ENCODE data around the gene TAB2. TPM values are rescaled to one million over a fixed set of nuclear protein-coding genes. Genes with fewer than 3 reads are reported as not detected.

The TAB2 gene
- total and polyA plus RNA-seq, 2 donors (not counting 3 experiments of a cell fraction or from before 2014, with no cell fraction given), result 26.0 to 37.4 TPM

- Histone ChIP-seq H3K4me3 (replicated peaks in 1 of 3; ENCODE audit: insufficient read depth in 1 of 3, low read depth in 1 of 3, low read length in 3 of 3) (no peak overlapping the region), H3K9ac (replicated peaks; ENCODE audit: extremely low read depth, insufficient read depth, low read length) (no peak overlapping the region), H4K20me1 (replicated peaks; ENCODE audit: control insufficient read depth, extremely low read depth, insufficient read depth, low read length) (no peaks in the 10 kb centered on the region), H3K4me2 (ENCODE audit: insufficient read depth, low read length) (no peak overlapping the region), H3K4me1 (ENCODE audit: control insufficient read depth, extremely low read depth, insufficient read depth, low read length) (no peaks in the 10 kb centered on the region), H3K27ac (ENCODE audit: insufficient read depth, low read depth, low read length) (no peak overlapping the region), H3K27me3 (ENCODE audit: control insufficient read depth in 2 of 2, insufficient read depth in 2 of 2, low read length in 2 of 2) (peaks cover 2 to 6% of the 10 kb centered on the region in 2 experiments), H3K79me2 (ENCODE audit: control insufficient read depth, insufficient read depth, low read length) (no peaks in the 10 kb centered on the region), H3K9me1 (replicated peaks; ENCODE audit: control insufficient read depth, extremely low read depth, insufficient read depth, low read length) (no peaks in the 10 kb centered on the region), H3K9me3 (replicated peaks; ENCODE audit: control insufficient read depth, insufficient read depth, low read length) (no peaks in the 10 kb centered on the region), H2AFZ (ENCODE audit: low read depth, low read length) (no peak overlapping the region), H3K36me3 (ENCODE audit: control insufficient read depth in 2 of 2, extremely low read depth in 1 of 2, insufficient read depth in 2 of 2, low read length in 2 of 2) (no peaks in the 10 kb centered on the region)
- CTCF ChIA-PET, result interaction anchor here (0.7 kb wide), 1 partner anchor 10 kb away, joined by 6 read pairs; no protein-coding TSS in a partner anchor
- POLR2A ChIA-PET, result no interaction called here
- intact Hi-C loops (cut with micrococcal nuclease) (no loop called here), dilution Hi-C loops (cut with MboI; ENCODE audit: extremely low pct_ligation_motif_present, low sequenced_read_pairs) (no loop called here)
- FAIRE-seq (no peak), DNase-seq (ENCODE audit: low read depth, low spot score) (no peak)
- no TSS peak for BruUV-seq (replicated peaks)
- TF ChIP-seq EZH2 (IDR thresholded peaks at IDR 0.05; ENCODE audit: borderline replicate concordance, low read depth, low read length, severe bottlenecking) (no peak), JUN (IDR thresholded peaks at IDR 0.05; ENCODE audit: borderline replicate concordance, insufficient read depth, insufficient read length, low read depth) (no peak), FOS (IDR thresholded peaks at IDR 0.05; ENCODE audit: borderline replicate concordance, insufficient read depth, low read length) (no peak), POLR2A (IDR thresholded peaks at IDR 0.05; ENCODE audit: low read depth, low read length) (no peak), CTCF (IDR thresholded peaks at IDR 0.05; ENCODE audit: extremely low read depth in 1 of 2, insufficient read depth in 1 of 2, low read depth in 1 of 2, low read length in 2 of 2) (no peak), MYC (IDR thresholded peaks at IDR 0.05; ENCODE audit: low read depth, low read length) (no peak), POLR2AphosphoS5 (IDR thresholded peaks at IDR 0.05; ENCODE audit: insufficient read depth, low read depth, low read length) (no peak), MAX (IDR thresholded peaks at IDR 0.05; ENCODE audit: insufficient read depth, insufficient read length) (no peak), GATA2 (IDR thresholded peaks at IDR 0.05; ENCODE audit: insufficient read depth, insufficient read length, low read depth, low read length) (no peak)
Measured at GRCh38 chr6:149289192-149289781, 28.2 kb upstream of the TAB2 start.

All from endothelial cell of umbilical vein (primary cell).